Activated CD4-positive, alpha-beta T cell treated with anti-CD3 and anti-CD28 coated beads for 4 hours (primary cell): ENCODE data around the gene ITGA11.
"Not testable (repeated sequence)": the region's sequence is repeated elsewhere in the genome, so short reads cannot be mapped to it uniquely, and the experiment has no call there.

Experiments used
- DNase-seq, 2 donors: peaks; one replicate each; pipeline ENCODE4 v3.0.0-alpha.2; 2020

Gene ITGA11

DNA sequence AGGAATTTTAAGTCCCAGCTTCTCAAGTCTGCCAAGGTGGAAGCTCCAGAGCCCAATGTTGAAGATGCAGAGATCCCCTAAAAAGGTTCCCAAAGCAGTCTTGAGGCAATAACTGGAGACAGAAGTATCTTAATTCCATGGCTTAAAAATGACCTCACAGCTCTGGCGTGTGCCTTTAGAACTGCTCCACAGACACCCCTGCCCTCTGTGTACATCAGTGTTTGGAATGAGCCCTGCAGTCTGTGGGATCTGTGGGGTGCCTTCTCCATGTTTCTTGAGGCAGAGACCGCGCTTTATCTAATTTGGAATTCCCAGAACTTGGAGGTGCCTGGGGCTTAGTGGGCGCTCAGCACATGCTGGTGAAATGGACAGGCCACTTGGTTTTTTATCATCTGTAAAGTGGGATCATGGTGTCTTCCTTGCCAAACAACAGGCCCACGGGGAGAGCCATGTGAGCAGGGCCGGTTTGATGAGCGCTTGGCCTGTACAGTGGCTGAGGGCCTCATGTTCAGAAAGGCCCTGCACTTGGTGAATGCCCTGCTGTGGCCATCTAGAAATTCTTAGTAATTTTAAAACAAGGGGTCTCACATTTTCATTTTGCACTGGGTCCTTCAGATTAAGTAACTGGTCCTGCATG, 7.1 kb downstream of the ITGA11 start:
- DNase-seq = no peak

DNA sequence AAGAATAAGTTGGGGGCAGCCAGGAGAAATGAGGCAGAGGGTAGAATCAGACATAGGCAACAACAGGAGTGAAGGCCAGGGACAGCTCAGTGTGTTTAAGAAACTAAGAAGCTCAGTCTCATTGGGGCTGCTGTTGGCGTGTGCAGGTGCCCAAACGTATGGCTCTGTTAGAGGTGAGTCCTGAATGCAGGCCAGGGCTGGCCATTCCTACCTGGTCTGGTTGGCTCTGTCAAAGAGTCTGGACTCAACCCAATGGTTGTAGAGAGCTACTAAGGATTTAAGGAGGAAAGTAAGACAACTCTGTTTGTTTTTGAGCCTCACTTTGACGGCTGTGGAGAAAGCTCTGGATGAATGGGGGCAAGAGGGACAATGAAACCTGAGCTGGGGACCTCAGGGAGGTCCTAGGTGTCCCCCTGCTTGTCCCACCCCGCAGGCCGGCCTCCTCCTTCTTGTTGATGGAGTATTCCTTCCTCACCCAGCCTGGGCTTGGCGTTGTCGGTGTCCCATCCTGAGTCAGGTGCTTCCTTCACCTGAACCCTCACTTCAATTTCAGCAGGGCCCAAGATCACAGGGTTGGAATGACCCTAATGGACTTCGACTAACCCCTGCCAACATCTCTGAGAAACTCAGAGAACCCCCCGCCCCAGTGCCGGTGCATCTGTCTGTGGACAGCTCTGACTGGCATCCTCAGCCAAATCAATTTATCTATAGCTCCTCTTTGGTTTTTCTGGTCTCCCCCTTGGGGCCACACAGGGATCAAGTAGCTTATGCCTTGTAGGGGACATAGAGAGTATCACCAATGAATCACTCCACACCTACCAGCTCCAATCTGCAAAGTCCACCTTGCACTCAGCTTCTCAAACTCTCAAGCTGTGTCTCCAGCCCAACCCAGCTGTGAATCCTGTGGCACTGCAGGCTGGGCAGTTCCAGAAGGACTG, 8.3 kb downstream of the ITGA11 start:
- no peak for DNase-seq

DNA sequence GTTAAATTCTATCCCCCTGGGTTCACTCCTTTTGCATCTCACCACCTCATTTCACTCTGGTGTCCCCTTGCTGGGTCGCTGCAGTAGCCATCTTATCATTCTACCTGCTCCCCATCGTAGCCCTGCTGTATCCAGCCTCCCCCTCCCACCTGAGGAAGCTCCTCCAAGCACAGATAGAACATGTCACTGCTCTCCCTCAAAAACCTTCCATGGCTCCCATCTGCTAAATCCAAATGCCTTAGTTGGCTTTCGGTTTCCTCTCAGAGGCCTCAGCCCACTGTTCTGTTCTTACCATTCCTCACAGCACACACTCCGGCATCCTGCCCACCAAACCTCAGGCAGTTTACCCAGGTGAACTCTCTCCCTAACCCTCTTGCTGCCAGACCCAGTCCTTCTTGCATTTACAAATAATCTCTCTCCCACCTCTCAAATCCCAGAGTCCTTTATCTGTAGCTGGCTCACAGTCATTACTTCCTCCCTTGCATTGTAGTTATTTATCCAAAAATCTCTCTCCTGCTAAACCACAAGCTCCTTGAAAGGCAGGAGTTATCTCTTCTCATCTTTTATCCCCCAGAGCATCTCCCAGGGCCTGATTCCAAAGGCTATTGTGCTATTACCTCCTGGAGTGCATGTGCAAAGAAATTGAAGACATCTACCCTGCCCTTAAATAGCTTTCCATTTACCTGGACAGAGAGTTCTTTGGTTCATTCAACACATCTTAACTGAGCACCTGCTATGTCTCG, 9.4 kb downstream of the ITGA11 start:
- not testable (repeated sequence) for DNase-seq

DNA sequence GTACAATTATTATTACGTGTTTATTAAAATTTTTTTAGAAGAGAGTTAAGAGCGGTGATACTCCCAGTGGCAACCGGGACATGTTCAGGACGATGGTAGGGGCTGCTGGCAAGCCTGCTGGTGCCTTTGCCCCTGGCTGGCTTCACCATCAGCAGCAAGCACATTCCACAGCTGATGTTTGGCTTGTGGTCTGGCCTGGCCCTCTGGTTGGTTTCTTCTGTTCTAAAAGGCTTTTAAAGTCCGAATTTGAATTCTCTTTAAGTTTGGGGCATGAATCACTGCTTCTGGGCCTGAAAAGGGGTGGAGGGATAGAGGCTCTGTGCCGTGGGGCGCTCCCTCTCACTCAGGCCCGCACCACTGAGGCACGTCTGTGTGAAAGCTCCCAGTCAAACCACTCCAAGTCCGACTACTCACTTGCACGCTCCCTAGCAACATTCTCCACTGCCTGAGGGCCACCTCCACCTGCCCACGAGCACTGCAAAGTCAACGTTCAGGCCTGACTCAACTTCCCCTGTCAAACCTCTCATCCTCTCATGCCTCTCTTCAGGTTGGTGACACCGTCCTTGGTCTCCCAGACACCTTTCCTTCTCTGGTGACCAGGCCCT, 10.1 kb downstream of the ITGA11 start:
- DNase-seq = no peak

DNA sequence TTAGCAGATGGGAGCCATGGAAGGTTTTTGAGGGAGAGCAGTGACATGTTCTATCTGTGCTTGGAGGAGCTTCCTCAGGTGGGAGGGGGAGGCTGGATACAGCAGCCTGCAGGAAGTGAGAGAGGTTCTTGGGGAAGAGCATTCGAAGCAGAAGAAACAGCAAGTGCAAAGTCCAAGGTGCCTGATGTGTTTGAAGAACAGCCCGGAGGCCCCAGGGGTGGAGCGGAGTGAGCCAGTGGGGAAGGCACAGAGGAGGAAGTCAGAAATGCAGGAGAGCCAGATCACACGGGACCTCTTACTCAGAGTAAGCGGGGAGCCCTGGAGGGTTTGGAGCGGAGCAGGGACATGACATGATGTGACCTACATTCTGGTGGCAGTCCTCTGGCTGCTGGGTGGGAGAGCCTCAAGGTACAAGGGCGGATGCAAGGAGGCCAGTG, 10.8 kb downstream of the ITGA11 start:
- no peak for DNase-seq

DNA sequence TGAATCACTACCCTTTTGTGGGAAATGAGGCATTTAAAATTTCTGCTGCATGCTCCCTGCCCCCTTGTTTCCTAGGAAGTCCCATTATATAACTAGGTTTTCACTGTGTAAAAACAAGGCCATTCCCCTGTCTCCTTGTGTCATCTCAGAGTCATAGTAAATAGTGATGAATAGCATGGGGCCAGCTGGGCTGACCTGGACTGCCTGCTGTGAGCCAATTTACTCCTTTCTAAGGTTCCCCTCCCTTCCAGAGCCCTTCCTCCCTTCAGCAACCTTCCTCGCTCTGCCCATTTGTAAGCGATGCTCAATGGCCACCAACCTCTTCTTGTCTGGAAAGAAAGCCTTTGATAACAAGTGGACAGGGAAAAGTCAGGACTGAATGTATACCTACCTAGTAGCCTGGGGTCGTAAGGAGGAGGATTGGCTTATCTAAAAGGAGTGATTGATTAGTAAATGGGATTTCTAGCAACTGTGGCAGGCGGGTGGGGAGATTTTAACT, 11.7 kb downstream of the ITGA11 start:
- DNase-seq = no peak

DNA sequence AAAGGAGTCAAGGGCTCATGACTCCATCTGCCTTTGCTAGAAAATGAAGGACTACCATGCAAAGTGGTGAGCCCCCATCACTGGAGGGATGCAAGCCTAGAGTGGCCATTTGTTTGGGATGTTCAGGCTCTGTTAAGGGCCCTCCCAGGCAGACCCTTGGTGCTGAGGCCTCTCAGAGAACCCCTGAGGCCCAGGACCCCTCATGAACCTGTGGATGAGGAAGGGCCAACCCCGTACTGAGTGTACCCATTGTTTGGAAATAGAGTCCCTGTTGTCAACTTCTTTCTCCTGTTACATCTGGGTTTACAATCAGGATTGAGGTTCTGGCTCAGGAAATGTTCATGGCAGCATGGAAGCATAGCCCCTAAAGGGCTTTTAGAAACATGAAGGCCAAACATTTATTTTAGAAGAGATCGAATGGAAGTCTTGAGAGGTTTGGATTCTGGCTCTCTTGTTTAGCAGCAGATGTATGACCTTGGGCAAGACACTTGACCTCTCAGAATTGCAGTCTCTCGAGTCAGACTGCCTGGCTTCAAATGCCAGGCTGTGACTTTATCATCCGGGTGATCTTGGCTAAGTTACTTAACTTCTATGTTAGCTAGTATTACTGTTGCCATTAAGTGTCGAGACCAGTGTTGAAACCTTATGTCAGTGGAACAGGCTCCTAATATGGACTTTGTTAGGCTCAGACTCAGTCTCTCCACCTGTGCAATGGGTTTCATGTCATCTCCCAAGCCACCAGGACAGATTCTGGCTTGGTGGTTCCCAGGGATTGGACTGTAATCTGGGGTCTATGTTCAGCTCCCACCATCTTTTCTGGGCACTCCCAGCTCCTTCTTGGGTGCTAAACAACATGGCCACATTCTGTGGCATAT, 12.4 kb downstream of the ITGA11 start:
- DNase-seq = no peak

DNA sequence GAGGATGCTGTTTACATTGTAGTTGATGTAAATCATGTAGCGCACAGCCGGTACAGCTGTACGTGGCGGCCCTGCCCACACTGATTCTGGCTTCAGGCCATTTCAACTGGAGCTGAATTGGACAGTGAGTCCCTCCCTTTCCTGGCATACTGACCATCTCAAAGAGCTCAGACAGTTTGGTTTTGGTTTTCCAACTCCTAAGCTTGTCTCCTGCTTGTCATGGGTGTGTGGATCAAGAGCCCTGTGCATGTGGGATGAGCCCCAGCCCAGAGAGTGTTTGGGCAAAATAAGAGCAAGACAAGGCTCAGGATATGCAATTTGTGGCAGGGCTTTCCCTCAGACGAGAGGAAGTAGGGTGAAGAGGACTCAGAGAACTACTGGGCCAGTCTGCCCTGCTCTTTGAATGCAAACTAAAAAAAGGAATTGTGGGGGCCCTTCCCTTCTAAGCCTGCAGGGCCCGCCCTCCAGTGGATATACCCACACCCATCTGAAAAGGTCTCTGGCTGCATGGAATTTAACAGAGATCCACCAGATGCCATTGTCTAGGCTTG, 13.3 kb downstream of the ITGA11 start:
- DNase-seq = no peak

DNA sequence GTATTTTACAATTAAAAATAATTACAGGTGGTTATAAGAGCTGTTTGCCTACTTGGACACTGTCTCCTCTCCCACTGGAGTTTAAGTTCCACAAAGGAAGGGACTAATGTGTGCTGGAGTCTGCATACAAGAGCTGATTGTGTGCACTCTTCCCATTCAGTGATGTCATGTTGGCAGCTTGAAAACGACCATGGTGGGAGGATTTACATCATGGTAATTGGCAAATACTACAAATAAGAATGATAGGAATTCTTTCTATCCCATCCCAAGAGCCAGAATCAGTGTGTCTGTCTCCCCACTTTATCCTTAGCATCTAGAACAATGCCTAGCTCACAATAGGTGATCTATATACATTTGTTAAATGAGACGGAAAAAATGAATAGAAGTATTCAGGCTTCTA, 14.1 kb downstream of the ITGA11 start:
- no peak for DNase-seq

DNA sequence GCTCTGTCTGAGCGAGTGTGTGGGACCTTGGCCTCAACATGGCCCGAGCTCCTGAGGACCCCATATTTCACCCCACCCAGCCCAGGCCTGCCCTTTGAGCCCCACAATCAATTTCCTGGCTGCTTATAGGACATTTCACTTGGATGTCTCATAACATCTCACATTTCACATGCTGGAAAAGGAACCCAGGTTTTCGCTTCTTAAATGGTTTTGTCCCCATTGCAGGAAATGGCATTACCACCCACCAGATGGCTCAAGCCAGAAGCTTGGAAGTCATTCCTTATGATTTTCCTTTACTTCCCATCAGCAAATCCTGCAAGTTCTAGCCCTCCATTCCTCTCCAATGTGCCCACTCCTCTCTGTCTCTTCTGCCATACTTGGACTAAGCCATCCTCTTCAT, 14.9 kb downstream of the ITGA11 start:
- DNase-seq = no peak

DNA sequence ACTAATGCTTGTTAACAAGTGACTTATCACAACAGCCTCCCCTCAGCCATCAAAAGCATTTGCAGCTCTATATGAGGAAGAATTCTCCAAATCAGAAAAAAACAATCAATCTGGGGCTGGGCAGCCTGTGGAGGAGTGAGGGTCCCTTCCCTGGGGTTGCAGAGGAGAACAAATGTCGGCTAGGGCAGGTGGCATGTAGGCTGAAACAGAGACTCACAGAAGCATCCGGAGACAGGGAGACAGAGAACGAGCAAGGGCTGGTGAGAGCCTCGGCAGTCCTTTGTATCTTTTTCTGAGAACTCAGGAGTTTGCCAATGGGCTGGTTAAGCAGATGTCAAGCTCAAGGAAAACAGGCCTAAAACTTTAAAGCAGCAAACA, 15.8 kb downstream of the ITGA11 start:
- no peak for DNase-seq

DNA sequence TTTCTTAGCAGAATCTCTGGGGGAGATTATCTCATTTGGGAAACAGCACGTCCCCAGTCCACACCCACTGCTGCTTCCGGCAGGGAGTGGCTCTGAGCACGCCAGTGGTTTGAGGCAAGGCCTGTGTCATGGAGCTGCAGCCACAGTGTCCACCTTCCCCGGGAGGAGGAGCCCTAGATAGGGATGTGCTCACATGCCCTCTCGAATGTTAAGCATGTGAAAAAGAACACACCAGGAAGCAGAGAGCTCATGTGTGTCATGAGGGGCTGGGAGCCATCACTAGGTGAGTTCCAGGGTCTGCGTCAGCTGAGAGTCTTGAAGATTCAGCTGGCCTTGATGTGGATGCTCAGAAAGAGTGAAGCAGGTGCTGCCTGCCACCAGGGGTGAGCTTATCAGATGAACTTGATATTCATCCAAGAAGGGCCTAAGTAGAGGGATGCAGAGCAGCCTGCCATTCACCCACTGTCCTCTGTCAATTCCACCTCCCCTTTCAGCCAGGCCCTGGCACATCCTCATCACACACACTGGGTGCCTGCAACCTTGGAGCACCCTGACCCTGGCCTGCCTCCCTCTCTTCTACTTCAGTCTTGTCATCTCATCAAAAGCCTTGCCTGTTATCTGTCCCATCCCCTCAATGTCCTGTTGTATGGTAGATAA, 16.3 kb downstream of the ITGA11 start:
- no peak for DNase-seq

DNA sequence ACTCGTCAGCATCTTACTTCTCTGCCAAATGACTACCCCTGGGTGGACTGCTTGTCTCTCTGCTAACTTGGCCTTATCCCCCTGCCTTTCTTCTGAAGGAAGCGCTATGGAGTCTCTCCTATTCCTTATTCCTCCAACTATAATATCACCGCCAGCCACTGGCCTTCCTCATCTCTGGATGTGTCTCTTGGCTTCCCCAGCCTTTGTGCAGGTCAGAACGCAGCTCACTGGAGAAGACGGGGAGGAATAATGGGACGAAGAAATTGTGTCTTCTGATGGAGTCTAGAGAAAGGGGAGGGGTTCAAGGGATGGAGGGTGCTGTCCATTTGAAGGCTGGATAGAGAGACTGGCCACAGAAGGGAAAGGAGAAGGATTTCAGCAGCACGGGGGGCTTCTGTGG, 16.9 kb downstream of the ITGA11 start:
- DNase-seq = no peak

DNA sequence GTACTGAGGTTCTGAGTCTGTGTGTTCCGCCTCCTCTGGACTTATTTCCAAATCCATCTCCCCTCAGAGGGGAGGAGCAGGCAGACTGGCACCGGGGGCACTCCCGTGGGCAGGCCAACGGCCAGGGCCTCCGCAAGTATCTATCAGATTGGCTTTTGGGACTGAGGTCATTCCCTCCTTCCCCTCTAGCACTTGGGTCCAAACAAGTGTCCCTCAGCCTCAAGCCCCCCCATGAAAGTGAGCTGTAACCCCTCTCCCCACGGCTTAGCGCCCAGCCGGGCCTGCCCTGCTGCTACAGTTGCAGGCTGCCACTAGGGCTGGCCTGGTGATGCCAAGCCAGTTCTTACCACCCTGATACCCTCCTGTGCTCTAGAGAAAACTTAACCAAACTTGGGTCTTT, 17.4 kb downstream of the ITGA11 start:
- DNase-seq = no peak

DNA sequence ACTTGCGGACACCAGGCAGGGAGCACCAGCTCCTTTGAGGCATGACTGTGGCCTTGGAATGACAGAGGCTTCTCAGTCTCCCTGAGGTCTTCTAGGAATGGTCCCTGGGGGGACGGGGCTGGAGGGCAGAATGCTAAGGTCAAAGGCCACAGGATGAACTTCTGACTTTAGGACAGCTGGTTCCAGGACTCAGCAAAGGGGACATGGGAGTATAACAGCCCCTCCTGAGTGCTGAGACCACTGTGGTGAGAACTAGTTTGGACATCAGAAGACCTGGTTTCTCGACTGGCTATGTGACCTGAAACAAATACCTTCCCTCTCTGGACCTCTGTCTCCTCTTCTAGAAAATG, 17.8 kb downstream of the ITGA11 start:
- DNase-seq = no peak

DNA sequence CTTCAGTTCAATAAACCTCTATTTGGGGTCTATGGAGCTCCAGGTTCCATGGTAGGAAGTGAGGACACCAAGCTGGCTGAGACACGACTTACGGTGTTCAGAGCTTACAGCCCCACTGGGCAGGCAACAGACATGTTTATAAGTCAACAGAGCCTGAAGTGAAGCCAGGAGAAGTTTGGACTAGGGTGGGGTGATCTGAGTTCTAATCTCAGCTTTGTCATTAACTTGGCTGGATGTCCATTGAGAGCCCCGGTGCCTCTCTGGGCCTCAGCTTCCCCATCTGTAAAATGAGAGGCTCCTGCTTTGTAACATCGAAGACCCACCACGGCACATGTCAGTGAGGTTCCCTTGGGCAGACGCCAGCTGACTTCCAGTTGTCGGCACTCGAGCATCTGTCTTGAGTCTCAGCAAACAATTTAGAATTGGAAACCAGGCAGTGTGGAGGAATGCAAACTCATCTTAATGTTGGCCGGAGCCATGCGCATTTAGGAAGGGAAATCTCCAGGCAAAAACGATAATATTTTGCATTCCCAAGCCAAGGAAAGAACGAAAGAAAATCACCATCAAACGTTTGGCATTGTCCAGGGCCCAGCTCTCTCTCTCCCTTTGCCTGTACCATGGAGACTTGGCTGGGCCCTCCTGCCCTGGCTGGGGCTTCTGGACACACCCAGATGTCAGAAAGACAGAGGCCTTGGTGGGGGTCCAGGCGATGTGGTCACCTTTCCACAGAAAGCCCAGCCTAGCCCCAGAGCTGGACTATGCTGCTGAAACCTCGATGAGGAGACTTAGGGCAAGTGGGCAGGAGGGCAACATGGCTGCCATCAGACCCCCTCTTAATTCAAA, 18.4 kb downstream of the ITGA11 start:
- no peak for DNase-seq

DNA sequence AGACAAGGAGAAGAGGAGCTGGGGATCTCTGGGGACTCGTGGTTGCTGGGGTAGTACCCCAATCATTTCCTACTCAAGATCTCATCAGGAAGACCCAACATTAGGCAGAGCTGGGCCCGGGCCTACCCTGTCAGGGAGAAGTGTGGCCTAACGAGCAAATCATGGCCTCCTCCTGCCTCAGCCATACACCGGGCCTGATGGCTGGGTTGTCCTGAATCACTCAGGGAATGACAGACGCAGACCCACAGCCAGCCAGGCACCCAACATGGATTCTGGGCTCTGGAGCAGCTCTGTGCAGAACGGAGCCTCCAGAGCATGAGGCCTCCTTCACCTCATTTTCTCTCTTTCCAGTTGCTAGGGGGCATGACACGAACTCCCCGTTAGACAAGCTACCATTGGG, 19.7 kb downstream of the ITGA11 start:
- DNase-seq = no peak

DNA sequence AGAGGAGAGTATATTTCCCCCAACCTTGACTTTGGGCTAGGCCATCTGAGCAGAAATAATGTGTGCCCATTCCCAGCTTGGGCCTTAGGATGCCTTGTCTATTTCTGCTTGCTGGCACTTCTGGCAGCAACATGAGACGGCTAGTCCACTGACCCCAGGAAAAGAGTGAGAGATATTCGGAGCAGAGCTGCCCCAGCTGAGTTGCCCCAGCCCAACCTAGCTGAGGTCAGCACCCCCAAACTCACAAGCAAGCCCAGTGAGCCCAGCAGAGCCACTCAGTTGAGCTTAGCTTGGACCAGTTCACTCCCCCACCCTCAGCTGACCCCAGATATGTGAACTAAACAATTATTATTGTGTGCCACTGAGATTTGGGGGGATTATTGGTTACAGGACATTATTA, 20.2 kb downstream of the ITGA11 start:
- no peak for DNase-seq

DNA sequence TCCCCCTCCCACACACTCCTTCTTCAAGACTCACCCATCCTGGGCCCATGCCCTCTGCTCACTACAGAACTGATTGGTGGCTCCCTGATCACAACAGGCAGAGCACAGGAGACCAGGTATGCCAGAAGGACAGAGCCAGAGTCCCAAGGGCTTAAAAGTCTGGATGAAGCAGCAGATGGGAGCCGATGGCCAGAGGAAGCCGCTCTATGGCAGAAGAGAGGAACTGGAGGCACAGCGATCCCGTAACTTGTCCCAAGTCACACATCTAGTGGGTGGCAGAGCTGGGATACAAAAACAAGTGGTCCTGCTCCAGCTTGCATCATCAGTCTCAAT, 20.7 kb downstream of the ITGA11 start:
- DNase-seq = no peak
